ENCODE measurements around the gene PCNX2.

The PCNX2 gene

GRCh38 chr1:233295237-233295974 is at the start of gene PCNX2:
Gene PCNX2, minus strand, starts transcription at chr1:233295725. Its CDS starts 247 bp downstream, at chr1:233295478.
- DNase-seq (ENCODE audit: low read depth in 1 of 2, low spot score in 1 of 2), result peak; percentile 44 to 47

GRCh38 chr1:233343262-233343661 is 47.7 kb upstream of the PCNX2 start:
- no peak for DNase-seq (ENCODE audit: low read depth in 1 of 2, low spot score in 1 of 2)

GRCh38 chr1:233342086-233342485 is 46.6 kb upstream of the PCNX2 start:
- no peak for DNase-seq (ENCODE audit: low read depth in 1 of 2, low spot score in 1 of 2)

- DNase-seq (ENCODE audit: low read depth in 1 of 2, low spot score in 1 of 2), result no peak
Observed at GRCh38 chr1:233340966-233341516, 45.5 kb upstream of the PCNX2 start.

- no peak for DNase-seq (ENCODE audit: low read depth in 1 of 2, low spot score in 1 of 2)
Observed at GRCh38 chr1:233340031-233340555, 44.6 kb upstream of the PCNX2 start.

- DNase-seq (ENCODE audit: low read depth in 1 of 2, low spot score in 1 of 2), result no peak
Observed at GRCh38 chr1:233338102-233338501, 42.6 kb upstream of the PCNX2 start.

- DNase-seq (ENCODE audit: low read depth in 1 of 2, low spot score in 1 of 2), result no peak
Observed at GRCh38 chr1:233337505-233337904, 42.0 kb upstream of the PCNX2 start.

GRCh38 chr1:233336554-233337456 is 41.3 kb upstream of the PCNX2 start:
- DNase-seq (ENCODE audit: low read depth in 1 of 2, low spot score in 1 of 2), result no peak

GRCh38 chr1:233334092-233334491 is 38.6 kb upstream of the PCNX2 start:
- DNase-seq (ENCODE audit: low read depth in 1 of 2, low spot score in 1 of 2), result no peak

- no peak for DNase-seq (ENCODE audit: low read depth in 1 of 2, low spot score in 1 of 2)
Observed at GRCh38 chr1:233333086-233333485, 37.6 kb upstream of the PCNX2 start.

GRCh38 chr1:233331676-233332519 is 36.4 kb upstream of the PCNX2 start:
- no peak for DNase-seq (ENCODE audit: low read depth in 1 of 2, low spot score in 1 of 2)

- DNase-seq (ENCODE audit: low read depth in 1 of 2, low spot score in 1 of 2), result peak in 1 of 2 donors; percentile 14
Observed at GRCh38 chr1:233328142-233328921, 32.8 kb upstream of the PCNX2 start.

GRCh38 chr1:233327651-233328141 is 32.2 kb upstream of the PCNX2 start, which contains the start of gene MAP3K21:
Gene MAP3K21, plus strand, starts transcription at chr1:233327724. Its CDS starts 305 bp downstream, at chr1:233328029.
- DNase-seq (ENCODE audit: low read depth in 1 of 2, low spot score in 1 of 2), result no peak

GRCh38 chr1:233326811-233327650 is 31.5 kb upstream of the PCNX2 start:
- peak; percentile 80 to 86 for DNase-seq (ENCODE audit: low read depth in 1 of 2, low spot score in 1 of 2)

GRCh38 chr1:233326319-233326718 is 30.8 kb upstream of the PCNX2 start:
- no peak for DNase-seq (ENCODE audit: low read depth in 1 of 2, low spot score in 1 of 2)

GRCh38 chr1:233323718-233324117 is 28.2 kb upstream of the PCNX2 start:
- no peak for DNase-seq (ENCODE audit: low read depth in 1 of 2, low spot score in 1 of 2)

GRCh38 chr1:233320023-233320422 is 24.5 kb upstream of the PCNX2 start:
- DNase-seq (ENCODE audit: low read depth in 1 of 2, low spot score in 1 of 2), result no peak

- DNase-seq (ENCODE audit: low read depth in 1 of 2, low spot score in 1 of 2), result no peak
Observed at GRCh38 chr1:233319272-233319671, 23.7 kb upstream of the PCNX2 start.

GRCh38 chr1:233316473-233316872 is 20.9 kb upstream of the PCNX2 start:
- DNase-seq (ENCODE audit: low read depth in 1 of 2, low spot score in 1 of 2), result no peak
